IPS-15b (cell line): ENCODE data around the gene C11orf24.

Source experiments
- H3K27me3 ChIP-seq: one replicate; pipeline ENCODE4 v1.6.1; 2013; ENCODE audit warnings: low read length; ENCODE audit not compliant: control insufficient read depth, insufficient read depth
- H3K36me3 ChIP-seq: one replicate; pipeline ENCODE4 v1.6.1; 2013; ENCODE audit warnings: low read length; ENCODE audit not compliant: control insufficient read depth, insufficient read depth
- H3K4me1 ChIP-seq: one replicate; pipeline ENCODE4 v1.6.1; 2013; ENCODE audit warnings: mild to moderate bottlenecking, low read length; ENCODE audit not compliant: control insufficient read depth, insufficient read depth
- H3K4me3 ChIP-seq: one replicate; pipeline ENCODE4 v1.5.1; 2013; ENCODE audit warnings: low read depth, low read length
- H3K9ac ChIP-seq: one replicate; pipeline ENCODE4 v1.6.1; 2013; ENCODE audit warnings: low read depth, mild to moderate bottlenecking, low read length
- H3K9me3 ChIP-seq: one replicate; pipeline ENCODE4 v1.6.1; 2013; ENCODE audit warnings: mild to moderate bottlenecking, low read length; ENCODE audit not compliant: control insufficient read depth, insufficient read depth

C11orf24 gene

GRCh38 chr11:68271781-68272608 is at the start of gene C11orf24:
Gene C11orf24 (minus strand): TSS chr11:68271973. CDS start chr11:68263767, 8,206 bp downstream.
- Histone ChIP-seq H3K9me3 (no peaks in the 10 kb centered on the region), H3K36me3 (peaks cover 17% of the 10 kb centered on the region), H3K4me1 (peaks cover 5% of the 10 kb centered on the region), H3K4me3 (peak within 1 kb of the TSS; percentile 89), H3K9ac (peak within 1 kb of the TSS; percentile 87), H3K27me3 (no peaks in the 10 kb centered on the region)

GRCh38 chr11:68317147-68317785 is 45.5 kb upstream of the C11orf24 start:
- H3K4me1 ChIP-seq = peaks cover 9% of the 10 kb centered on the region
- H3K36me3 ChIP-seq = no peaks in the 10 kb centered on the region
- no peaks in the 10 kb centered on the region for H3K27me3 ChIP-seq
- H3K9ac ChIP-seq = no peak overlapping the region
- H3K9me3 ChIP-seq = no peaks in the 10 kb centered on the region
- H3K4me3 ChIP-seq = no peak overlapping the region

GRCh38 chr11:68315171-68315920 is 43.6 kb upstream of the C11orf24 start:
- H3K36me3 ChIP-seq = no peaks in the 10 kb centered on the region
- peaks cover 11% of the 10 kb centered on the region for H3K4me1 ChIP-seq
- peaks cover 4% of the 10 kb centered on the region for H3K27me3 ChIP-seq
- no peak overlapping the region for H3K4me3 ChIP-seq
- no peak overlapping the region for H3K9ac ChIP-seq
- no peaks in the 10 kb centered on the region for H3K9me3 ChIP-seq

- peaks cover 4% of the 10 kb centered on the region for H3K27me3 ChIP-seq
- no peaks in the 10 kb centered on the region for H3K36me3 ChIP-seq
- peak overlapping the region; percentile 41 for H3K9ac ChIP-seq
- no peaks in the 10 kb centered on the region for H3K9me3 ChIP-seq
- peaks cover 11% of the 10 kb centered on the region for H3K4me1 ChIP-seq
- H3K4me3 ChIP-seq = peak overlapping the region; percentile 68
Measured at GRCh38 chr11:68314203-68315170, 42.7 kb upstream of the C11orf24 start.

- Histone ChIP-seq H3K36me3 (no peaks in the 10 kb centered on the region), H3K4me1 (peaks cover 11% of the 10 kb centered on the region), H3K9ac (peak overlapping the region; percentile 65), H3K4me3 (peak overlapping the region; percentile 68), H3K27me3 (peaks cover 4% of the 10 kb centered on the region), H3K9me3 (no peaks in the 10 kb centered on the region)
Measured at GRCh38 chr11:68313574-68314202, 41.9 kb upstream of the C11orf24 start.

GRCh38 chr11:68312780-68313573 is 41.2 kb upstream of the C11orf24 start:
- H3K9ac ChIP-seq = peak overlapping the region; percentile 65

GRCh38 chr11:68312117-68312779 is 40.5 kb upstream of the C11orf24 start, which contains the start of gene LRP5:
Gene LRP5 (plus strand): TSS chr11:68312591. CDS start chr11:68312715, 124 bp downstream.
- H3K4me1 ChIP-seq = peaks cover 11% of the 10 kb centered on the region
- H3K27me3 ChIP-seq = peaks cover 4% of the 10 kb centered on the region
- no peaks in the 10 kb centered on the region for H3K9me3 ChIP-seq
- peak within 1 kb of the TSS; percentile 65 for H3K9ac ChIP-seq
- no peaks in the 10 kb centered on the region for H3K36me3 ChIP-seq
- peak within 1 kb of the TSS; percentile 68 for H3K4me3 ChIP-seq

More at GRCh38 chr11:68312780-68313573, 41.2 kb upstream of the C11orf24 start:
- Histone ChIP-seq H3K4me1 (peaks cover 11% of the 10 kb centered on the region), H3K4me3 (peak overlapping the region; percentile 68), H3K27me3 (peaks cover 4% of the 10 kb centered on the region), H3K9me3 (no peaks in the 10 kb centered on the region), H3K36me3 (no peaks in the 10 kb centered on the region)

GRCh38 chr11:68311160-68312116 is 39.7 kb upstream of the C11orf24 start:
- Histone ChIP-seq H3K4me3 (peak overlapping the region; percentile 30), H3K9ac (no peak overlapping the region), H3K9me3 (no peaks in the 10 kb centered on the region), H3K27me3 (peaks cover 4% of the 10 kb centered on the region), H3K4me1 (peaks cover 11% of the 10 kb centered on the region), H3K36me3 (no peaks in the 10 kb centered on the region)

GRCh38 chr11:68309621-68310185 is 37.9 kb upstream of the C11orf24 start:
- H3K4me3 ChIP-seq = no peak overlapping the region
- peaks cover 4% of the 10 kb centered on the region for H3K27me3 ChIP-seq
- no peak overlapping the region for H3K9ac ChIP-seq
- no peaks in the 10 kb centered on the region for H3K36me3 ChIP-seq
- H3K9me3 ChIP-seq = peaks cover under 1% of the 10 kb centered on the region
- H3K4me1 ChIP-seq = peaks cover 4% of the 10 kb centered on the region
